OCI-LY3 (cell line): Measurements from ENCODE around the gene SULF2.

Source experiments
- H2AFZ ChIP-seq: fragments of 200-600, 300-600 bp; shearing (Covaris generic); 2 replicates; pipeline ENCODE4 v1.6.0; 2014; ENCODE audit warnings: antibody characterized with exemption, low read depth, low read length
- H3K27ac ChIP-seq: fragments of 200-600, 300-600 bp; sonication (generic); 2 replicates; pipeline ENCODE4 v1.5.1; 2014; ENCODE audit warnings: mild to moderate bottlenecking, low read length, moderate library complexity, mixed read lengths
- H3K27me3 ChIP-seq: fragments of 200-600, 300-600 bp; sonication (generic); 2 replicates; pipeline ENCODE4 v1.6.1; 2014; ENCODE audit warnings: low read depth, low read length, mixed read lengths
- H3K36me3 ChIP-seq: fragments of 200-600, 300-600 bp; sonication (generic); replicated peaks from 2 replicates; pipeline ENCODE3; 2014; ENCODE audit warnings: low read depth, low read length, mixed read lengths
- H3K4me1 ChIP-seq: fragments of 300-600, 200-600 bp; sonication (generic); 2 replicates; pipeline ENCODE4 v1.6.1; 2014; ENCODE audit warnings: low read length, mixed read lengths
- H3K4me2 ChIP-seq: fragments of 200-600, 300-600 bp; sonication (generic); 2 replicates; pipeline ENCODE4 v1.6.1; 2014; ENCODE audit warnings: low read length, mixed read lengths
- H3K4me3 ChIP-seq: fragments of 300-600, 200-600 bp; sonication (generic); 2 replicates; pipeline ENCODE4 v1.5.1; 2014; ENCODE audit warnings: antibody characterized with exemption, mild to moderate bottlenecking, low read length, moderate library complexity
- H3K79me2 ChIP-seq: fragments of 300-600, 200-600 bp; shearing (Covaris generic); 2 replicates; pipeline ENCODE4 v1.6.1; 2014; ENCODE audit warnings: mild to moderate bottlenecking, low read length, mixed read lengths
- H3K9ac ChIP-seq: fragments of 300-600, 200-600 bp; shearing (Covaris generic); 2 replicates; pipeline ENCODE4 v1.6.0; 2014; ENCODE audit warnings: mild to moderate bottlenecking, low read length, moderate library complexity
- H3K9me3 ChIP-seq: fragments of 200-600, 300-600 bp; shearing (Covaris generic); 2 replicates; pipeline ENCODE4 v1.6.1; 2014; ENCODE audit warnings: low read length, mixed read lengths; ENCODE audit not compliant: insufficient read depth
- H4K20me1 ChIP-seq: fragments of 200-600, 300-600 bp; sonication (generic); 2 replicates; pipeline ENCODE4 v1.6.1; 2016; ENCODE audit warnings: low read length, mixed read lengths; ENCODE audit not compliant: insufficient read depth
- CTCF ChIP-seq: fragments of 200-600, 300-600 bp; sonication (generic); IDR thresholded peaks from 2 replicates; pipeline ENCODE4 v1.5.1; 2014; ENCODE audit warnings: antibody characterized with exemption, low read length, low read depth
- EZH2phosphoT487 ChIP-seq: fragments of 200-600 bp; shearing (Covaris generic); IDR thresholded peaks from 2 replicates; pipeline ENCODE4 v1.6.1; 2018; ENCODE audit warnings: antibody characterized with exemption, mixed run types, low read depth

The SULF2 gene

DNA sequence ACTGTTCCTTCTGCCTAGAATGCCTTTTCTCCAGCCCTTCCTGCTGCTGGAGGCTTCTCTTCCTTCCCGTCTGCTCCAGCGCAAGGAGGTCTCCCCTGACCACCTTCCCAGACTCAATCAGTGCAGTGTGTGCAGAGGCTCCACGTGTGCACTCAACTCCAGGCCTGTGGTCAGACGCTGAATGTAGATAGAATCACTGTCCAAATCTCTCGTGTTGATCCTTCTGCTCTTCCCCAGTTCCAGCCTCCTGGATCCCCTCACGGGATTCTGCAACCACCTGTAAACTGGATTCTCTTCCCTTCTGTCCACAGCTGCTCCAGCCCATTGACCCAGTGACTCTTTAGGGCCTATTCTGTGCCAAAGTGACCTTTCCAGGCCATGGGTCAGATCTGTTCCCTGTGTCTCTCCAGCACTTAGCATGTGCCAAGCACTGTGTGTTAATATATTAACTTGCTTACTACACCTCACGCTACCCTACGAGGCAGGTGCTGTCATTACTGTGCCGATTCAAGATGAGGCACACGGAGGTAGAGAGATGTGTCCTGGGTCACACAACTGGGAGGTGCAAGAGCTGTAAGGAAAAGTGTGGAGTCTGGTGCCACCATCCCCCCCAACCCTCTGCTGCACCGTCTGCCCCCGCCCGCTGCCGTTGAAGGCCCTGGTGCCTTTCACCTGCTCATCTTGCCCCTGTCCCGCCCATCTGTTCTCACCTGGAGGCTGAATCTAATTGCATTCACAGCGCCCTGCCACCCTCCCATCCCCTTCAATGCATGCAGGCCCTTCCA is 112.2 kb downstream of the SULF2 start:
- Histone ChIP-seq H3K9ac (no peak overlapping the region), H3K4me1 (no peaks in the 10 kb centered on the region), H3K36me3 (no peaks in the 10 kb centered on the region), H3K9me3 (no peaks in the 10 kb centered on the region), H3K27me3 (no peaks in the 10 kb centered on the region), H3K4me2 (no peak overlapping the region), H4K20me1 (no peaks in the 10 kb centered on the region), H3K4me3 (no peak overlapping the region), H3K79me2 (no peaks in the 10 kb centered on the region), H2AFZ (no peak overlapping the region), H3K27ac (no peak overlapping the region)
- TF ChIP-seq CTCF (no peak), EZH2phosphoT487 (no peak)

DNA sequence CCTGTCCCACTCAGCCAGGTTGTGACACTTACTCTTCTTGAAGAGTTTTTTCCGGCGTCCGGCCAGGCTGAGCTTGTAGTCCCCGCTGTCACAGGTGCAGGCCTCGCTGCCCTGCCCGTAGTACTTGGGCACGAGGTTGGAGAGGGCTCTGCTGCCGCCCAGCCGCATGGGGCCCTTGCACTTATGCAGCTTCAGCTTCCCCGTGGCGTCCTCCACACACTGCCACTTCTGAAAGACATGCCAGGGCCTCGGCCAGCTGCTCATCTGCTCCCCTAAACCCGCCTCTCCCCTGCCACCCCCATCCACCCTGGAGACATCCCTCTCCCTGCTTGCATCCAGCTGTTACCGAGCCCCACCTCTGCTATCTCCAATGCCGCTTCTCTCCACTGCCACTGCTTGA is 113.1 kb downstream of the SULF2 start:
- no peaks in the 10 kb centered on the region for H3K4me1 ChIP-seq
- no peak for TF ChIP-seq EZH2phosphoT487
- H3K79me2 ChIP-seq: no peaks in the 10 kb centered on the region
- H3K27me3 ChIP-seq: no peaks in the 10 kb centered on the region
- no peak overlapping the region for H3K4me2 ChIP-seq
- no peaks in the 10 kb centered on the region for H3K9me3 ChIP-seq
- no peak overlapping the region for H3K4me3 ChIP-seq
- no peaks in the 10 kb centered on the region for H4K20me1 ChIP-seq
- H3K27ac ChIP-seq: no peak overlapping the region
- no peak overlapping the region for H2AFZ ChIP-seq
- H3K36me3 ChIP-seq: no peaks in the 10 kb centered on the region
- H3K9ac ChIP-seq: no peak overlapping the region

- Histone ChIP-seq H3K36me3 (no peaks in the 10 kb centered on the region), H3K79me2 (no peaks in the 10 kb centered on the region), H3K4me3 (no peak overlapping the region), H3K9ac (no peak overlapping the region), H3K4me1 (no peaks in the 10 kb centered on the region), H3K9me3 (no peaks in the 10 kb centered on the region), H3K27me3 (no peaks in the 10 kb centered on the region), H3K27ac (no peak overlapping the region), H2AFZ (no peak overlapping the region), H4K20me1 (no peaks in the 10 kb centered on the region), H3K4me2 (no peak overlapping the region)
- TF ChIP-seq CTCF: no peak
- TF ChIP-seq EZH2phosphoT487: no peak
Observed at GRCh38 chr20:47670913-47671312, 114.4 kb downstream of the SULF2 start.

- no peaks in the 10 kb centered on the region for H3K36me3 ChIP-seq
- H3K4me1 ChIP-seq: no peaks in the 10 kb centered on the region
- H2AFZ ChIP-seq: no peak overlapping the region
- H3K4me3 ChIP-seq: no peak overlapping the region
- no peaks in the 10 kb centered on the region for H4K20me1 ChIP-seq
- no peaks in the 10 kb centered on the region for H3K79me2 ChIP-seq
- no peaks in the 10 kb centered on the region for H3K9me3 ChIP-seq
- no peaks in the 10 kb centered on the region for H3K27me3 ChIP-seq
- no peak overlapping the region for H3K27ac ChIP-seq
- TF ChIP-seq EZH2phosphoT487 (no peak), CTCF (no peak)
- H3K4me2 ChIP-seq: no peak overlapping the region
- no peak overlapping the region for H3K9ac ChIP-seq
Observed at GRCh38 chr20:47669927-47670890, 115.1 kb downstream of the SULF2 start.
